DND-41 (cell line): ENCODE measurements around the gene MS4A3.

Source experiments
- CTCF ChIP-seq: IDR thresholded peaks from 2 replicates; pipeline ENCODE4 v1.5.1; 2012; ENCODE audit warnings: borderline replicate concordance, low read length, moderate library complexity, mild to moderate bottlenecking; ENCODE audit not compliant: poor library complexity, severe bottlenecking; ENCODE audit errors: extremely low read depth
- EZH2 ChIP-seq: IDR thresholded peaks from 3 replicates; pipeline ENCODE4 v1.6.1; 2012; ENCODE audit warnings: borderline replicate concordance, low read depth, mild to moderate bottlenecking, moderate library complexity, low read length, inconsistent platforms; ENCODE audit not compliant: severe bottlenecking

GRCh38 chr11:60064111-60064510 lies 7.6 kb downstream of the MS4A3 start:
- TF ChIP-seq CTCF (no peak), EZH2 (no peak)
